SK-N-SH (cell line): Measurements from ENCODE around the gene MAP3K6. TPM values are rescaled to one million over a fixed set of nuclear protein-coding genes. Genes with fewer than 3 reads are reported as not detected.

ENCODE experiments used
- CTCF ChIA-PET: fragments of 300-600, 350-600 bp; formaldehyde crosslinking; extraction: SDS; loops from one replicate; lab custom pipeline; 2021; lab: Yijun Ruan, JAX
- POLR2A ChIA-PET: fragments of 350-600 bp; sonication (Branson Sonifier 250); formaldehyde crosslinking; extraction: SDS; loops from one replicate; lab custom pipeline; 2020; ENCODE audit warnings: antibody characterized with exemption, inconsistent platforms; lab: Yijun Ruan, JAX
- DNase-seq: peaks from one replicate; pipeline ENCODE4 v3.0.0; 2012
- H2AFZ ChIP-seq: fragments of 200-600 bp; sonication (generic); 2 replicates; pipeline ENCODE4 v1.8.1; 2016; ENCODE audit warnings: antibody characterized with exemption, mild to moderate bottlenecking, low read depth
- H3F3A ChIP-seq: fragments of 200-600 bp; sonication (generic); replicated peaks from 2 replicates; pipeline ENCODE3; 2016; ENCODE audit warnings: antibody characterized with exemption, mild to moderate bottlenecking; ENCODE audit not compliant: insufficient read depth
- H3K27ac ChIP-seq, 2 experiments: fragments of 200-500 bp in 1 of 2; fragments of 200-600 bp in 1 of 2; sonication (Bioruptor generic) in 1 of 2; sonication (generic), shearing (Covaris generic) in 1 of 2; 2 replicates each; pipeline versions ENCODE4 v1.5.1 to v1.6.1; 2014 to 2016; ENCODE audit warnings: low read depth in 2 of 2, inconsistent platforms in 1 of 2, low read length in 1 of 2, mild to moderate bottlenecking in 1 of 2, mixed read lengths in 1 of 2
- H3K27me3 ChIP-seq: fragments of 200-600 bp; sonication (generic), shearing (Covaris generic); 2 replicates; pipeline ENCODE4 v1.6.1; 2016; ENCODE audit warnings: mixed run types; ENCODE audit not compliant: insufficient read depth
- H3K36me3 ChIP-seq, 2 experiments: fragments of 200-500 bp in 1 of 2; fragments of 200-600 bp in 1 of 2; sonication (Bioruptor generic) in 1 of 2; sonication (generic) in 1 of 2; replicated peaks in 1 of 2; 2 replicates each; pipeline versions ENCODE3 to v1.5.1; 2014 to 2016; ENCODE audit warnings: low read length in 1 of 2, mild to moderate bottlenecking in 1 of 2; ENCODE audit not compliant: insufficient read depth in 2 of 2, control insufficient read depth in 1 of 2
- H3K4me1 ChIP-seq, 2 experiments: fragments of 200-500 bp in 1 of 2; fragments of 200-600 bp in 1 of 2; sonication (Bioruptor generic) in 1 of 2; sonication (generic), shearing (Covaris generic) in 1 of 2; 2 replicates each; pipeline versions ENCODE4 v1.5.1 to v1.6.1; 2014 to 2016; ENCODE audit warnings: low read depth in 1 of 2, low read length in 1 of 2, mixed run types in 1 of 2; ENCODE audit not compliant: insufficient read depth in 2 of 2, control insufficient read depth in 1 of 2
- H3K4me2 ChIP-seq: fragments of 200-600 bp; sonication (generic), shearing (Covaris generic); 2 replicates; pipeline ENCODE4 v1.6.1; 2017; ENCODE audit warnings: mixed run types
- H3K4me3 ChIP-seq, 2 experiments: fragments of 200-500 bp in 1 of 2; fragments of 200-600 bp in 1 of 2; sonication (Bioruptor generic) in 1 of 2; sonication (generic), shearing (Covaris generic) in 1 of 2; 2 replicates each; pipeline versions ENCODE4 v1.5.1 to v1.8.1; 2014 to 2016; ENCODE audit warnings: low read depth in 2 of 2, inconsistent platforms in 1 of 2, low read length in 1 of 2, mild to moderate bottlenecking in 1 of 2, mixed read lengths in 1 of 2, moderate library complexity in 1 of 2
- H3K79me2 ChIP-seq: fragments of 200-600 bp; sonication (generic); 2 replicates; pipeline ENCODE4 v1.8.1; 2017; ENCODE audit warnings: mild to moderate bottlenecking; ENCODE audit not compliant: insufficient read depth
- H3K9ac ChIP-seq: fragments of 200-600 bp; sonication (generic); 2 replicates; pipeline ENCODE4 v1.6.1; 2017; ENCODE audit warnings: mixed run types
- H3K9me2 ChIP-seq: fragments of 200-600 bp; sonication (generic); 2 replicates; pipeline ENCODE4 v1.6.1; 2017; ENCODE audit warnings: mixed run types
- H3K9me3 ChIP-seq: fragments of 200-600 bp; sonication (generic); 2 replicates; pipeline ENCODE4 v1.6.1; 2017; ENCODE audit warnings: mixed run types, mild to moderate bottlenecking, moderate library complexity
- H4K20me1 ChIP-seq: fragments of 200-600 bp; sonication (generic); 2 replicates; pipeline ENCODE4 v1.6.1; 2017; ENCODE audit warnings: mild to moderate bottlenecking, mixed run types; ENCODE audit not compliant: insufficient read depth
- CHD2 ChIP-seq: fragments of 150-350 bp; IDR thresholded peaks from 2 replicates; pipeline ENCODE4 v1.6.1; 2018; ENCODE audit warnings: low read length; ENCODE audit not compliant: partially characterized antibody
- CTCF ChIP-seq: fragments of 200-600 bp; sonication (generic); IDR thresholded peaks from 2 replicates; pipeline ENCODE4 v1.6.1; 2017; ENCODE audit warnings: antibody characterized with exemption, mild to moderate bottlenecking, moderate library complexity
- ELF1 ChIP-seq: IDR thresholded peaks from 2 replicates; pipeline ENCODE4 v1.4.0; 2012
- EP300 ChIP-seq, 2 experiments: IDR thresholded peaks; 2 replicates each; pipeline versions ENCODE4 v1.4.0 to v1.6.1; 2012; ENCODE audit warnings: borderline replicate concordance in 1 of 2, low read depth in 1 of 2, low read length in 1 of 2
- FOSL2 ChIP-seq: IDR thresholded peaks from 2 replicates; pipeline ENCODE4 v1.4.0; 2012; ENCODE audit warnings: low read depth, mild to moderate bottlenecking, moderate library complexity, borderline replicate concordance
- FOXJ3 ChIP-seq: sonication (generic); formaldehyde crosslinking; IDR thresholded peaks from 2 replicates; pipeline ENCODE4 v1.5.1; 2020; ENCODE audit warnings: mild to moderate bottlenecking, missing genetic modification reagents
- GABPA ChIP-seq: IDR thresholded peaks from 2 replicates; pipeline ENCODE4 v1.4.0; 2012; ENCODE audit warnings: low read depth, mild to moderate bottlenecking
- NFIC ChIP-seq: IDR thresholded peaks from 2 replicates; pipeline ENCODE4 v1.4.0; 2012; ENCODE audit warnings: borderline replicate concordance
- NRF1 ChIP-seq: IDR thresholded peaks from 2 replicates; pipeline ENCODE4 v1.6.1; 2012; ENCODE audit warnings: low read depth, mild to moderate bottlenecking, low read length
- POLR2AphosphoS5 ChIP-seq: IDR thresholded peaks from 2 replicates; pipeline ENCODE4 v1.6.1; 2012; ENCODE audit warnings: low read depth, low read length
- RAD21 ChIP-seq: IDR thresholded peaks from 2 replicates; pipeline ENCODE4 v1.6.1; 2012; ENCODE audit warnings: mild to moderate bottlenecking, low read length
- RCOR1 ChIP-seq: fragments of 150-350 bp; IDR thresholded peaks from 2 replicates; pipeline ENCODE4 v1.6.1; 2017; ENCODE audit warnings: antibody characterized with exemption, low read length
- RFX5 ChIP-seq: IDR thresholded peaks from 2 replicates; pipeline ENCODE4 v1.6.1; 2012; ENCODE audit warnings: mild to moderate bottlenecking, improper control_type of control experiment, low read length
- RXRA ChIP-seq: IDR thresholded peaks from 2 replicates; pipeline ENCODE4 v1.4.0; 2012; ENCODE audit warnings: low read depth, mild to moderate bottlenecking, borderline replicate concordance
- SIN3A ChIP-seq: IDR thresholded peaks from 2 replicates; pipeline ENCODE4 v1.6.1; 2012; ENCODE audit warnings: low read depth, mild to moderate bottlenecking, low read length, moderate library complexity, borderline replicate concordance
- TAF1 ChIP-seq: IDR thresholded peaks from 2 replicates; pipeline ENCODE4 v1.6.1; 2012; ENCODE audit warnings: low read depth, mild to moderate bottlenecking, low read length, moderate library complexity, borderline replicate concordance
- TCF12 ChIP-seq: IDR thresholded peaks from 2 replicates; pipeline ENCODE4 v1.4.0; 2012
- USF1 ChIP-seq: IDR thresholded peaks from 2 replicates; pipeline ENCODE4 v1.4.0; 2012; ENCODE audit warnings: low read depth, borderline replicate concordance
- USF2 ChIP-seq: fragments of 150-350 bp; IDR thresholded peaks from 2 replicates; pipeline ENCODE4 v1.6.1; 2017; ENCODE audit warnings: antibody characterized with exemption, low read length, low read depth, borderline replicate concordance
- YY1 ChIP-seq: IDR thresholded peaks from 2 replicates; pipeline ENCODE4 v1.4.0; 2012; ENCODE audit warnings: low read depth, mild to moderate bottlenecking
- WGBS: methylation state at CpG from one replicate; pipeline ENCODE4 v1.1.6; 2017; ENCODE audit warnings: low lambda C conversion rate; 5-methylcytosine and 5-hydroxymethylcytosine counted together
- polyA plus RNA-seq, 3 experiments: library from polyadenylated mRNA; depleted of rRNA; stranded (reverse); fragments of >200 nt; gene quantifications; 2 replicates each; pipeline ENCODE4 v1.2.3, GENCODE V29; 2012

MAP3K6 gene
- polyA plus RNA-seq, 1 of the 3 experiments (the other 2 are of a cell fraction): 17.3 TPM

- POLR2A ChIA-PET: interaction anchor here (0.7 kb wide), 1 partner anchor 19 kb away, joined by 3 read pairs; no protein-coding TSS in a partner anchor
- H3K79me2 ChIP-seq: peaks cover 15% of the 10 kb centered on the region
- H3K4me2 ChIP-seq: no peak overlapping the region
- H4K20me1 ChIP-seq: no peaks in the 10 kb centered on the region
- peak overlapping the region; percentile 0 to 83; a peak in 3 of 4 replicates for H3K27ac ChIP-seq
- H2AFZ ChIP-seq: no peak overlapping the region; the same call in 1 of the 2 replicates
- TF ChIP-seq TCF12 (peak; percentile 88), RXRA (no peak), EP300 (IDR thresholded peaks at IDR 0.05; ENCODE audit: borderline replicate concordance in 1 of 2, low read depth in 1 of 2, low read length in 1 of 2) (peak in 1 of 2 experiments; percentile 26; a peak in 1 of 4 replicates), CHD2 (peak; percentile 78), FOSL2 (no peak), SIN3A (0 out of 2 replicates have a peak, but pooled peaks have one; percentile 46), ELF1 (no peak), RCOR1 (peak; percentile 64; the same call in 1 of the 2 replicates), FOXJ3 (CRISPR knock-in tag) (no peak), POLR2AphosphoS5 (peak; percentile 57; the same call in 1 of the 2 replicates)
- TF ChIP-seq, all 33 proteins: peak for 6
- no peak overlapping the region for H3K9ac ChIP-seq
- no peaks in the 10 kb centered on the region for H3K9me2 ChIP-seq
- H3K36me3 ChIP-seq: no peaks in the 10 kb centered on the region
- DNase-seq: peak; percentile 65
- H3K4me3 ChIP-seq: no peak overlapping the region
- 80% methylated on average over 1 of the region's 1 CpG for WGBS
- peaks cover 4% of the 10 kb centered on the region for H3F3A ChIP-seq
- peaks cover 6 to 24% of the 10 kb centered on the region in 2 experiments; a peak in 3 of 4 replicates for H3K4me1 ChIP-seq
- no peaks in the 10 kb centered on the region for H3K27me3 ChIP-seq
- no peaks in the 10 kb centered on the region for H3K9me3 ChIP-seq
- CTCF ChIA-PET: interaction anchor here (0.8 to 17.1 kb wide), 6 partner anchors 9 to 69 kb away, joined by 3 to 185 read pairs (median 6); no protein-coding TSS in a partner anchor
These were observed 48.2 kb downstream of the MAP3K6 start for GRCh38 chr1:27318596-27318995.

GRCh38 chr1:27318136-27318535 lies 48.6 kb downstream of the MAP3K6 start:
- ChIA-PET POLR2A (interaction anchor here (0.7 kb wide), 1 partner anchor 19 kb away, joined by 3 read pairs; no protein-coding TSS in a partner anchor), CTCF (interaction anchor here (0.8 to 17.1 kb wide), 6 partner anchors 9 to 70 kb away, joined by 3 to 185 read pairs (median 6); no protein-coding TSS in a partner anchor)
- Histone ChIP-seq H3K79me2 (peaks cover 10% of the 10 kb centered on the region), H3K27ac (peak overlapping the region; percentile 0 to 83; a peak in 3 of 4 replicates), H3F3A (peaks cover 4% of the 10 kb centered on the region), H2AFZ (peak overlapping the region; percentile 38; the same call in 1 of the 2 replicates), H3K36me3 (no peaks in the 10 kb centered on the region), H4K20me1 (no peaks in the 10 kb centered on the region), H3K27me3 (no peaks in the 10 kb centered on the region), H3K9ac (no peak overlapping the region), H3K4me1 (peaks cover 6 to 20% of the 10 kb centered on the region in 2 experiments; a peak in 3 of 4 replicates), H3K9me3 (no peaks in the 10 kb centered on the region), H3K4me3 (no peak overlapping the region), H3K4me2 (no peak overlapping the region), H3K9me2 (no peaks in the 10 kb centered on the region)
- WGBS: 67% methylated on average over 4 of the region's 4 CpGs
- no peak for DNase-seq
- TF ChIP-seq YY1 (no peak), RAD21 (no peak), RFX5 (no peak), TCF12 (no peak), EP300 (IDR thresholded peaks at IDR 0.05; ENCODE audit: borderline replicate concordance in 1 of 2, low read depth in 1 of 2, low read length in 1 of 2) (no peak), SIN3A (no peak), CTCF (no peak), TAF1 (no peak), USF2 (no peak), RCOR1 (no peak), USF1 (no peak), GABPA (no peak), FOSL2 (no peak), CHD2 (no peak), NFIC (no peak), NRF1 (no peak), ELF1 (no peak)
- TF ChIP-seq, all 33 proteins: peak for 0
